ENCODE data around the gene GPR15LG.
A peak's percentile ranks its signal among the peaks of the same experiment; 100 is the strongest.

GPR15LG gene

GRCh38 chr10:84214046-84214572 is 40.5 kb downstream of the GPR15LG start:
- no peaks in the 10 kb centered on the region for H3K79me2 ChIP-seq (ENCODE audit: insufficient read depth, low read length)
- H3K27me3 ChIP-seq (ENCODE audit: insufficient read depth, low read length), result peaks cover 4% of the 10 kb centered on the region; the same call in 1 of the 2 replicates
- no peaks in the 10 kb centered on the region for H3K9me2 ChIP-seq (ENCODE audit: low read depth, low read length)
- no peaks in the 10 kb centered on the region for H3K4me1 ChIP-seq (ENCODE audit: insufficient read depth, low read length, severe bottlenecking)
- H3K9ac ChIP-seq (ENCODE audit: low read length), result no peak overlapping the region
- no peaks in the 10 kb centered on the region for H3K9me3 ChIP-seq (ENCODE audit: low read length)
- peak overlapping the region; percentile 40; the same call in 1 of the 2 replicates for H3K4me2 ChIP-seq (ENCODE audit: low read length)
- no peak overlapping the region for H3K27ac ChIP-seq (ENCODE audit: low read depth, low read length, poor library complexity, severe bottlenecking)
- no peaks in the 10 kb centered on the region for H4K20me1 ChIP-seq (ENCODE audit: insufficient read depth, low read length)
- H3F3A ChIP-seq (ENCODE audit: insufficient read depth, low read length), result no peaks in the 10 kb centered on the region
- peak overlapping the region; percentile 11 for H3K4me3 ChIP-seq (ENCODE audit: low read depth, low read length, poor library complexity, severe bottlenecking)
- TF ChIP-seq EZH2 (IDR thresholded peaks at IDR 0.05; ENCODE audit: borderline replicate concordance, low read length), result no peak
- TF ChIP-seq CTCF (IDR thresholded peaks at IDR 0.05; ENCODE audit: low read length), result no peak
- H2AFZ ChIP-seq (ENCODE audit: low read length), result no peak overlapping the region
- H3K36me3 ChIP-seq (ENCODE audit: insufficient read depth, low read length), result no peaks in the 10 kb centered on the region; the same call in 1 of the 2 replicates

- Histone ChIP-seq H3K9ac (ENCODE audit: low read length) (no peak overlapping the region), H4K20me1 (ENCODE audit: insufficient read depth, low read length) (no peaks in the 10 kb centered on the region), H3K79me2 (ENCODE audit: insufficient read depth, low read length) (no peaks in the 10 kb centered on the region), H3K4me1 (ENCODE audit: insufficient read depth, low read length, severe bottlenecking) (no peaks in the 10 kb centered on the region), H3K27ac (ENCODE audit: low read depth, low read length, poor library complexity, severe bottlenecking) (no peak overlapping the region), H3K9me3 (ENCODE audit: low read length) (no peaks in the 10 kb centered on the region), H3K36me3 (ENCODE audit: insufficient read depth, low read length) (no peaks in the 10 kb centered on the region; the same call in 1 of the 2 replicates), H3F3A (ENCODE audit: insufficient read depth, low read length) (no peaks in the 10 kb centered on the region), H3K4me2 (ENCODE audit: low read length) (peak overlapping the region; percentile 40; the same call in 1 of the 2 replicates), H2AFZ (ENCODE audit: low read length) (no peak overlapping the region), H3K4me3 (ENCODE audit: low read depth, low read length, poor library complexity, severe bottlenecking) (peak overlapping the region; percentile 11), H3K27me3 (ENCODE audit: insufficient read depth, low read length) (peaks cover 8% of the 10 kb centered on the region; the same call in 1 of the 2 replicates), H3K9me2 (ENCODE audit: low read depth, low read length) (no peaks in the 10 kb centered on the region)
- no peak for TF ChIP-seq EZH2 (IDR thresholded peaks at IDR 0.05; ENCODE audit: borderline replicate concordance, low read length)
- peak; percentile 75 for TF ChIP-seq CTCF (IDR thresholded peaks at IDR 0.05; ENCODE audit: low read length)
Observed at GRCh38 chr10:84214612-84215235, 41.1 kb downstream of the GPR15LG start.

GRCh38 chr10:84216834-84217233 is 43.2 kb downstream of the GPR15LG start:
- no peak overlapping the region for H3K9ac ChIP-seq (ENCODE audit: low read length)
- no peak overlapping the region for H3K27ac ChIP-seq (ENCODE audit: low read depth, low read length, poor library complexity, severe bottlenecking)
- no peak for TF ChIP-seq EZH2 (IDR thresholded peaks at IDR 0.05; ENCODE audit: borderline replicate concordance, low read length)
- TF ChIP-seq CTCF (IDR thresholded peaks at IDR 0.05; ENCODE audit: low read length), result no peak
- no peaks in the 10 kb centered on the region for H3F3A ChIP-seq (ENCODE audit: insufficient read depth, low read length)
- H4K20me1 ChIP-seq (ENCODE audit: insufficient read depth, low read length), result no peaks in the 10 kb centered on the region
- H3K4me3 ChIP-seq (ENCODE audit: low read depth, low read length, poor library complexity, severe bottlenecking), result no peak overlapping the region
- peaks cover 8% of the 10 kb centered on the region; the same call in 1 of the 2 replicates for H3K27me3 ChIP-seq (ENCODE audit: insufficient read depth, low read length)
- no peaks in the 10 kb centered on the region for H3K9me2 ChIP-seq (ENCODE audit: low read depth, low read length)
- no peaks in the 10 kb centered on the region for H3K79me2 ChIP-seq (ENCODE audit: insufficient read depth, low read length)
- no peaks in the 10 kb centered on the region for H3K9me3 ChIP-seq (ENCODE audit: low read length)
- no peak overlapping the region for H2AFZ ChIP-seq (ENCODE audit: low read length)
- H3K4me2 ChIP-seq (ENCODE audit: low read length), result no peak overlapping the region
- no peaks in the 10 kb centered on the region; the same call in 1 of the 2 replicates for H3K36me3 ChIP-seq (ENCODE audit: insufficient read depth, low read length)
- H3K4me1 ChIP-seq (ENCODE audit: insufficient read depth, low read length, severe bottlenecking), result no peaks in the 10 kb centered on the region
